ENCODE data around the gene VAMP2.

DNA sequence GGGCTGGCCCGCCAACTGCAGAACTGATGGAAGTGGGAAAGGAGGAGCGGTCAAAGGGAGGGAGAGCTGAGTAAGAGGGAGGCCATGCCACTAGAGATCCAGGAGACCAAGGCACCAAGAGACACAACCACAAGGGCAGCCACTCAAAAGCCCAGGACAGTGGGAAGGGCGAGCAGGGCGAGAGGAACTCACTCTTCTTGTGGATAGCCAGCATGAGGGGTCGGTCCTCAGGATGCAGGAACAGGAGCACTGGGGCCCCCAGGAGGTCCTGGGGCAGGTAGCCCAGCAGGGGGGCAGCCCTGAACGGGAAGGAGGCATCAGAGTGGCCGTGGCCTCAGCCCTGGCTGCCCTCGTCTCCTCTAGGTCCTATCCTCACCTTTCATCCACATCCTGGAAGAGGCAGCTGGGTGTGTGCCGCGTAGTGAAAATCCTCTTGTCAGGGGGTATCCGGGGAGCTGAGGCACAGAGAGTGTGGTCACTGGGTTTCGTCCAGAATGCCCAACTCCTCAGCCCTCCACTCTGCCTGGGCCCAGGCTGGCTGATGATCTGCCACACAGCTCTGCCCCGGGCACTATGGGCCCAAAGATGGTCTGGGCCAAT is 14.8 kb downstream of the VAMP2 start:
- TF ChIP-seq POLR2A (IDR thresholded peaks at IDR 0.05), result no peak
- TF ChIP-seq, protein P1, sequence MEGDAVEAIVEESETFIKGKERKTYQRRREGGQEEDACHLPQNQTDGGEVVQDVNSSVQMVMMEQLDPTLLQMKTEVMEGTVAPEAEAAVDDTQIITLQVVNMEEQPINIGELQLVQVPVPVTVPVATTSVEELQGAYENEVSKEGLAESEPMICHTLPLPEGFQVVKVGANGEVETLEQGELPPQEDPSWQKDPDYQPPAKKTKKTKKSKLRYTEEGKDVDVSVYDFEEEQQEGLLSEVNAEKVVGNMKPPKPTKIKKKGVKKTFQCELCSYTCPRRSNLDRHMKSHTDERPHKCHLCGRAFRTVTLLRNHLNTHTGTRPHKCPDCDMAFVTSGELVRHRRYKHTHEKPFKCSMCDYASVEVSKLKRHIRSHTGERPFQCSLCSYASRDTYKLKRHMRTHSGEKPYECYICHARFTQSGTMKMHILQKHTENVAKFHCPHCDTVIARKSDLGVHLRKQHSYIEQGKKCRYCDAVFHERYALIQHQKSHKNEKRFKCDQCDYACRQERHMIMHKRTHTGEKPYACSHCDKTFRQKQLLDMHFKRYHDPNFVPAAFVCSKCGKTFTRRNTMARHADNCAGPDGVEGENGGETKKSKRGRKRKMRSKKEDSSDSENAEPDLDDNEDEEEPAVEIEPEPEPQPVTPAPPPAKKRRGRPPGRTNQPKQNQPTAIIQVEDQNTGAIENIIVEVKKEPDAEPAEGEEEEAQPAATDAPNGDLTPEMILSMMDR (IDR thresholded peaks at IDR 0.05), result no peak
